ENCODE results near the gene ACSL4.

The ACSL4 gene

GRCh38 chrX:109714340-109714958 is 18.6 kb downstream of the ACSL4 start:
- no peak for TF ChIP-seq EZH2phosphoT487 (IDR thresholded peaks at IDR 0.05; ENCODE audit: borderline replicate concordance, low read length)
- no peak for TF ChIP-seq CTCF (IDR thresholded peaks at IDR 0.05; ENCODE audit: low read depth, low read length, poor library complexity, severe bottlenecking)
- Histone ChIP-seq H4K20me1 (ENCODE audit: control insufficient read depth, insufficient read depth, low read depth, low read length) (peaks cover 4% of the 10 kb centered on the region; the same call in 1 of the 2 replicates), H3K79me2 (ENCODE audit: control insufficient read depth, low read length) (peaks cover 88% of the 10 kb centered on the region), H3K27me3 (ENCODE audit: control insufficient read depth, low read length) (no peaks in the 10 kb centered on the region), H3K36me3 (ENCODE audit: control insufficient read depth, low read length) (peaks cover 11% of the 10 kb centered on the region), H3K9me3 (ENCODE audit: control insufficient read depth, insufficient read depth, low read length) (no peaks in the 10 kb centered on the region), H3K4me1 (ENCODE audit: control insufficient read depth, low read length) (peaks cover 15% of the 10 kb centered on the region), H3K4me3 (ENCODE audit: low read length) (no peak overlapping the region), H3K27ac (ENCODE audit: low read depth, low read length) (no peak overlapping the region), H3K9me2 (replicated peaks; ENCODE audit: control insufficient read depth, low read length) (no peaks in the 10 kb centered on the region), H3F3A (ENCODE audit: control insufficient read depth, insufficient read depth) (no peaks in the 10 kb centered on the region), H3K4me2 (ENCODE audit: low read length) (no peak overlapping the region)

- Histone ChIP-seq H3K9me2 (replicated peaks; ENCODE audit: control insufficient read depth, low read length) (no peaks in the 10 kb centered on the region), H3F3A (ENCODE audit: control insufficient read depth, insufficient read depth) (no peaks in the 10 kb centered on the region), H3K4me1 (ENCODE audit: control insufficient read depth, low read length) (peaks cover 37% of the 10 kb centered on the region), H3K27ac (ENCODE audit: low read depth, low read length) (no peak overlapping the region), H3K9me3 (ENCODE audit: control insufficient read depth, insufficient read depth, low read length) (no peaks in the 10 kb centered on the region), H3K79me2 (ENCODE audit: control insufficient read depth, low read length) (peaks cover 94% of the 10 kb centered on the region), H3K4me2 (ENCODE audit: low read length) (no peak overlapping the region), H3K27me3 (ENCODE audit: control insufficient read depth, low read length) (no peaks in the 10 kb centered on the region), H3K36me3 (ENCODE audit: control insufficient read depth, low read length) (peaks cover 11% of the 10 kb centered on the region), H4K20me1 (ENCODE audit: control insufficient read depth, insufficient read depth, low read depth, low read length) (peaks cover 4% of the 10 kb centered on the region; the same call in 1 of the 2 replicates), H3K4me3 (ENCODE audit: low read length) (no peak overlapping the region)
- TF ChIP-seq CTCF (IDR thresholded peaks at IDR 0.05; ENCODE audit: low read depth, low read length, poor library complexity, severe bottlenecking) (no peak), EZH2phosphoT487 (IDR thresholded peaks at IDR 0.05; ENCODE audit: borderline replicate concordance, low read length) (no peak)
These were observed 22.9 kb downstream of the ACSL4 start for GRCh38 chrX:109710181-109710580.

GRCh38 chrX:109709129-109709631 is 23.9 kb downstream of the ACSL4 start:
- Histone ChIP-seq H3K79me2 (ENCODE audit: control insufficient read depth, low read length) (peaks cover 97% of the 10 kb centered on the region), H3K4me1 (ENCODE audit: control insufficient read depth, low read length) (peaks cover 37% of the 10 kb centered on the region), H3K4me3 (ENCODE audit: low read length) (no peak overlapping the region), H3F3A (ENCODE audit: control insufficient read depth, insufficient read depth) (no peaks in the 10 kb centered on the region), H3K36me3 (ENCODE audit: control insufficient read depth, low read length) (peaks cover 11% of the 10 kb centered on the region), H4K20me1 (ENCODE audit: control insufficient read depth, insufficient read depth, low read depth, low read length) (peaks cover 4% of the 10 kb centered on the region; the same call in 1 of the 2 replicates), H3K27me3 (ENCODE audit: control insufficient read depth, low read length) (no peaks in the 10 kb centered on the region), H3K4me2 (ENCODE audit: low read length) (peak overlapping the region; percentile 14; the same call in 1 of the 2 replicates), H3K27ac (ENCODE audit: low read depth, low read length) (no peak overlapping the region), H3K9me3 (ENCODE audit: control insufficient read depth, insufficient read depth, low read length) (no peaks in the 10 kb centered on the region), H3K9me2 (replicated peaks; ENCODE audit: control insufficient read depth, low read length) (no peaks in the 10 kb centered on the region)
- no peak for TF ChIP-seq CTCF (IDR thresholded peaks at IDR 0.05; ENCODE audit: low read depth, low read length, poor library complexity, severe bottlenecking)
- TF ChIP-seq EZH2phosphoT487 (IDR thresholded peaks at IDR 0.05; ENCODE audit: borderline replicate concordance, low read length): no peak

Measured in DOHH2 (cell line).